GM23338 (cell line): ENCODE results near the gene CYP2J2. TPM values are rescaled to one million over a fixed set of nuclear protein-coding genes. Genes with fewer than 3 reads are reported as not detected.

Experiments
- EZH2 ChIP-seq: fragments of 200-600 bp; sonication (generic); IDR thresholded peaks from one replicate; pipeline ENCODE4 v1.8.0; 2017; ENCODE audit warnings: antibody characterized with exemption, mild to moderate bottlenecking, low read depth; ENCODE audit not compliant: unreplicated experiment
- POLR2AphosphoS5 ChIP-seq: IDR thresholded peaks from 2 replicates; pipeline ENCODE4 v1.6.1; 2016; ENCODE audit warnings: antibody characterized with exemption, low read depth
- ZNF114 ChIP-seq: fragments of 250-450 bp; sonication (Bioruptor Pico); IDR thresholded peaks from 2 replicates; pipeline ENCODE4 v1.5.0; 2020; ENCODE audit warnings: mild to moderate bottlenecking, moderate library complexity
- ZNF331 ChIP-seq: fragments of 250-450 bp; sonication (Bioruptor Pico); IDR thresholded peaks from 2 replicates; pipeline ENCODE4 v1.5.0; 2020; ENCODE audit warnings: low read depth, mild to moderate bottlenecking, moderate library complexity
- polyA plus RNA-seq: library from polyadenylated mRNA; unstranded; fragments of >200 nt; fragmentation: Nextera tagmentation; extraction: Ambion mirVana; gene quantifications from 2 replicates; pipeline ENCODE4 v1.2.1, GENCODE V29; 2016
- total RNA-seq: library from RNA; depleted of rRNA; stranded (reverse); fragments of >200 nt; shearing (Covaris generic); gene quantifications from 2 replicates; pipeline ENCODE4 v1.2.3, GENCODE V29; 2014
- TF ChIP-seq, protein P1 (sequence below): fragments of 250-450 bp; sonication (Bioruptor Pico); IDR thresholded peaks from 2 replicates; pipeline ENCODE4 v1.5.0; 2020; ENCODE audit warnings: mild to moderate bottlenecking, moderate library complexity
- TF ChIP-seq, protein P2 (sequence below): IDR thresholded peaks from 2 replicates; pipeline ENCODE4 v1.6.1; 2016; ENCODE audit warnings: antibody characterized with exemption
- TF ChIP-seq, protein P3 (sequence below), 2 experiments: fragments of 200-600 bp in 1 of 2; sonication (generic) in 1 of 2; conservative IDR thresholded peaks; 2 replicates each; pipeline versions ENCODE4 v1.5.1 to v1.6.1; 2016 to 2017; ENCODE audit warnings: antibody characterized with exemption in 2 of 2, low read depth in 2 of 2, mild to moderate bottlenecking in 2 of 2, moderate library complexity in 1 of 2

CYP2J2 gene
- total and polyA plus RNA-seq, 2 experiments from 2014 or later = 1.4 to 1.5 TPM

DNA sequence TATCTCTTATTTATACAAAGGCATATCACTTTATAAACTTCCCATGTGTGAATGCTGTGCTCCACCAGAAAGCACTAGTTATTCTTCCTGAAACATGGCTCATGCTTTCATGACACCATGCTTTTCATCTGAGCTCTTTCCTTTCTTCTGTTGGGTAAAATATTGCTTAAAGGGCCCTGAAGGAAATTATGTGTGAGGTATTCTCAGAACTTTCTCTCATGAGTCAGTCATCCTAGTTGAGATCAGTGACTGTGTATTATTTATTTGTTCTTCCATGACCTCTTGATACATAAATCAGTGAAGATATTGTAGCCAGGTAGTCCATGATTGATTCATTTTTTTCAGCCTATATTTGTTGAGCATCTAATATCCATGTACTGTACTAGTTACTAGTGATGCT, 54.8 kb downstream of the CYP2J2 start (continued):
- TF ChIP-seq, protein P1, sequence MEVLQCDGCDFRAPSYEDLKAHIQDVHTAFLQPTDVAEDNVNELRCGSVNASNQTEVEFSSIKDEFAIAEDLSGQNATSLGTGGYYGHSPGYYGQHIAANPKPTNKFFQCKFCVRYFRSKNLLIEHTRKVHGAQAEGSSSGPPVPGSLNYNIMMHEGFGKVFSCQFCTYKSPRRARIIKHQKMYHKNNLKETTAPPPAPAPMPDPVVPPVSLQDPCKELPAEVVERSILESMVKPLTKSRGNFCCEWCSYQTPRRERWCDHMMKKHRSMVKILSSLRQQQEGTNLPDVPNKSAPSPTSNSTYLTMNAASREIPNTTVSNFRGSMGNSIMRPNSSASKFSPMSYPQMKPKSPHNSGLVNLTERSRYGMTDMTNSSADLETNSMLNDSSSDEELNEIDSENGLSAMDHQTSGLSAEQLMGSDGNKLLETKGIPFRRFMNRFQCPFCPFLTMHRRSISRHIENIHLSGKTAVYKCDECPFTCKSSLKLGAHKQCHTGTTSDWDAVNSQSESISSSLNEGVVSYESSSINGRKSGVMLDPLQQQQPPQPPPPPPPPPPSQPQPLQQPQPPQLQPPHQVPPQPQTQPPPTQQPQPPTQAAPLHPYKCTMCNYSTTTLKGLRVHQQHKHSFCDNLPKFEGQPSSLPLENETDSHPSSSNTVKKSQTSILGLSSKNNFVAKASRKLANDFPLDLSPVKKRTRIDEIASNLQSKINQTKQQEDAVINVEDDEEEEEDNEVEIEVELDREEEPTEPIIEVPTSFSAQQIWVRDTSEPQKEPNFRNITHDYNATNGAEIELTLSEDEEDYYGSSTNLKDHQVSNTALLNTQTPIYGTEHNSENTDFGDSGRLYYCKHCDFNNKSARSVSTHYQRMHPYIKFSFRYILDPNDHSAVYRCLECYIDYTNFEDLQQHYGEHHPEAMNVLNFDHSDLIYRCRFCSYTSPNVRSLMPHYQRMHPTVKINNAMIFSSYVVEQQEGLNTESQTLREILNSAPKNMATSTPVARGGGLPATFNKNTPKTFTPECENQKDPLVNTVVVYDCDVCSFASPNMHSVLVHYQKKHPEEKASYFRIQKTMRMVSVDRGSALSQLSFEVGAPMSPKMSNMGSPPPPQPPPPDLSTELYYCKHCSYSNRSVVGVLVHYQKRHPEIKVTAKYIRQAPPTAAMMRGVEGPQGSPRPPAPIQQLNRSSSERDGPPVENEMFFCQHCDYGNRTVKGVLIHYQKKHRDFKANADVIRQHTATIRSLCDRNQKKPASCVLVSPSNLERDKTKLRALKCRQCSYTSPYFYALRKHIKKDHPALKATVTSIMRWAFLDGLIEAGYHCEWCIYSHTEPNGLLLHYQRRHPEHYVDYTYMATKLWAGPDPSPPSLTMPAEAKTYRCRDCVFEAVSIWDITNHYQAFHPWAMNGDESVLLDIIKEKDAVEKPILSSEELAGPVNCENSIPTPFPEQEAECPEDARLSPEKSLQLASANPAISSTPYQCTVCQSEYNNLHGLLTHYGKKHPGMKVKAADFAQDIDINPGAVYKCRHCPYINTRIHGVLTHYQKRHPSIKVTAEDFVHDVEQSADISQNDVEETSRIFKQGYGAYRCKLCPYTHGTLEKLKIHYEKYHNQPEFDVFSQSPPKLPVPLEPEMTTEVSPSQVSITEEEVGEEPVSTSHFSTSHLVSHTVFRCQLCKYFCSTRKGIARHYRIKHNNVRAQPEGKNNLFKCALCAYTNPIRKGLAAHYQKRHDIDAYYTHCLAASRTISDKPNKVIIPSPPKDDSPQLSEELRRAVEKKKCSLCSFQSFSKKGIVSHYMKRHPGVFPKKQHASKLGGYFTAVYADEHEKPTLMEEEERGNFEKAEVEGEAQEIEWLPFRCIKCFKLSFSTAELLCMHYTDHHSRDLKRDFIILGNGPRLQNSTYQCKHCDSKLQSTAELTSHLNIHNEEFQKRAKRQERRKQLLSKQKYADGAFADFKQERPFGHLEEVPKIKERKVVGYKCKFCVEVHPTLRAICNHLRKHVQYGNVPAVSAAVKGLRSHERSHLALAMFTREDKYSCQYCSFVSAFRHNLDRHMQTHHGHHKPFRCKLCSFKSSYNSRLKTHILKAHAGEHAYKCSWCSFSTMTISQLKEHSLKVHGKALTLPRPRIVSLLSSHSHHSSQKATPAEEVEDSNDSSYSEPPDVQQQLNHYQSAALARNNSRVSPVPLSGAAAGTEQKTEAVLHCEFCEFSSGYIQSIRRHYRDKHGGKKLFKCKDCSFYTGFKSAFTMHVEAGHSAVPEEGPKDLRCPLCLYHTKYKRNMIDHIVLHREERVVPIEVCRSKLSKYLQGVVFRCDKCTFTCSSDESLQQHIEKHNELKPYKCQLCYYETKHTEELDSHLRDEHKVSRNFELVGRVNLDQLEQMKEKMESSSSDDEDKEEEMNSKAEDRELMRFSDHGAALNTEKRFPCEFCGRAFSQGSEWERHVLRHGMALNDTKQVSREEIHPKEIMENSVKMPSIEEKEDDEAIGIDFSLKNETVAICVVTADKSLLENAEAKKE (CRISPR knock-in tag) = no peak
- TF ChIP-seq, protein P2, sequence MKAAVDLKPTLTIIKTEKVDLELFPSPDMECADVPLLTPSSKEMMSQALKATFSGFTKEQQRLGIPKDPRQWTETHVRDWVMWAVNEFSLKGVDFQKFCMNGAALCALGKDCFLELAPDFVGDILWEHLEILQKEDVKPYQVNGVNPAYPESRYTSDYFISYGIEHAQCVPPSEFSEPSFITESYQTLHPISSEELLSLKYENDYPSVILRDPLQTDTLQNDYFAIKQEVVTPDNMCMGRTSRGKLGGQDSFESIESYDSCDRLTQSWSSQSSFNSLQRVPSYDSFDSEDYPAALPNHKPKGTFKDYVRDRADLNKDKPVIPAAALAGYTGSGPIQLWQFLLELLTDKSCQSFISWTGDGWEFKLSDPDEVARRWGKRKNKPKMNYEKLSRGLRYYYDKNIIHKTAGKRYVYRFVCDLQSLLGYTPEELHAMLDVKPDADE = no peak
- TF ChIP-seq EZH2 (no peak), POLR2AphosphoS5 (no peak), ZNF114 (CRISPR knock-in tag) (no peak), ZNF331 (CRISPR knock-in tag) (no peak)
- TF ChIP-seq, protein P3, sequence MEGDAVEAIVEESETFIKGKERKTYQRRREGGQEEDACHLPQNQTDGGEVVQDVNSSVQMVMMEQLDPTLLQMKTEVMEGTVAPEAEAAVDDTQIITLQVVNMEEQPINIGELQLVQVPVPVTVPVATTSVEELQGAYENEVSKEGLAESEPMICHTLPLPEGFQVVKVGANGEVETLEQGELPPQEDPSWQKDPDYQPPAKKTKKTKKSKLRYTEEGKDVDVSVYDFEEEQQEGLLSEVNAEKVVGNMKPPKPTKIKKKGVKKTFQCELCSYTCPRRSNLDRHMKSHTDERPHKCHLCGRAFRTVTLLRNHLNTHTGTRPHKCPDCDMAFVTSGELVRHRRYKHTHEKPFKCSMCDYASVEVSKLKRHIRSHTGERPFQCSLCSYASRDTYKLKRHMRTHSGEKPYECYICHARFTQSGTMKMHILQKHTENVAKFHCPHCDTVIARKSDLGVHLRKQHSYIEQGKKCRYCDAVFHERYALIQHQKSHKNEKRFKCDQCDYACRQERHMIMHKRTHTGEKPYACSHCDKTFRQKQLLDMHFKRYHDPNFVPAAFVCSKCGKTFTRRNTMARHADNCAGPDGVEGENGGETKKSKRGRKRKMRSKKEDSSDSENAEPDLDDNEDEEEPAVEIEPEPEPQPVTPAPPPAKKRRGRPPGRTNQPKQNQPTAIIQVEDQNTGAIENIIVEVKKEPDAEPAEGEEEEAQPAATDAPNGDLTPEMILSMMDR (conservative IDR thresholded peaks at IDR 0.05; ENCODE audit: low read depth in 2 of 2) = no peak
